Progenitor cell of endocrine pancreas (in vitro differentiated cells): ENCODE data around the gene RPA1. TPM values are rescaled to one million over a fixed set of nuclear protein-coding genes. Genes with fewer than 3 reads are reported as not detected.
"Not testable (repeated sequence)": the region's sequence is repeated elsewhere in the genome, so short reads cannot be mapped to it uniquely, and the experiment has no call there.

Experiments
- DNase-seq: peaks from one replicate; pipeline ENCODE4 v3.0.0; 2021; ENCODE audit warnings: low spot score; ENCODE audit not compliant: unreplicated experiment
- H3K27ac Mint-ChIP-seq: 2 replicates; pipeline ENCODE4 v1.8.0; 2021; ENCODE audit warnings: mild to moderate bottlenecking, moderate library complexity, mixed read lengths
- H3K27me3 Mint-ChIP-seq: 2 replicates; pipeline ENCODE4 v1.8.0; 2021; ENCODE audit warnings: mixed read lengths
- H3K36me3 Mint-ChIP-seq: 2 replicates; pipeline ENCODE4 v1.8.0; 2022; ENCODE audit warnings: mixed read lengths; ENCODE audit not compliant: insufficient read depth
- H3K4me1 Mint-ChIP-seq: 2 replicates; pipeline ENCODE4 v1.8.0; 2021; ENCODE audit warnings: low read depth, mixed read lengths
- H3K4me3 Mint-ChIP-seq: 2 replicates; pipeline ENCODE4 v1.8.0; 2021; ENCODE audit warnings: low read depth, mild to moderate bottlenecking, moderate library complexity, mixed read lengths
- H3K9me3 Mint-ChIP-seq: 2 replicates; pipeline ENCODE4 v1.8.0; 2021; ENCODE audit warnings: low read depth, mixed read lengths
- total RNA-seq: library from RNA; stranded (reverse); gene quantifications from 2 replicates; pipeline ENCODE4 v1.2.1, GENCODE V29; 2021
- TF ChIP-seq, protein P1 (sequence below): fragments of 200-600 bp; sonication (generic); IDR thresholded peaks from one replicate; pipeline ENCODE4 v1.5.0; 2021; ENCODE audit warnings: antibody characterized with exemption, mild to moderate bottlenecking; ENCODE audit not compliant: unreplicated experiment

RPA1 gene
- total RNA-seq, 1 donor from 2014 or later: 119 TPM

DNA sequence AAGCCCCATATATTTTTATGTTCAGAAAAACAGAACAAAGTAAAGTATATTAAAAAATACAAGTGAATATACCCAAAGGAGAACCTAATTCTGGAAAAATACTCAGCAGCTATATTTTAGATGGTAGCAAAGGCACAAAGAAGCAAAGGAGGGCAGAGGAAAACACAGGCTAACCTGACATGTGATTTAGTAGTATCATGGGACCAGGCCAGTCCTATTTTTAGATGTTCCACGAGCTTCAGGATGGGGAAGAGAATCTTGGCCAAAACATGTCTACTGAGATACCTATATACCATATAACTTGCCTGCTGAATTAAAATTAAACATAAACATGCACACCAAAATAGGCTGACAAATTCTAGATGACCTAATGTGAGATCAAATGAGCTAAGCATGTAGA lies 33.0 kb upstream of the RPA1 start:
- Mint-ChIP-seq H3K27ac (no peak overlapping the region), H3K4me3 (no peak overlapping the region), H3K9me3 (no peaks in the 10 kb centered on the region), H3K36me3 (peaks cover 3% of the 10 kb centered on the region), H3K4me1 (no peaks in the 10 kb centered on the region), H3K27me3 (no peaks in the 10 kb centered on the region)
- TF ChIP-seq, protein P1, sequence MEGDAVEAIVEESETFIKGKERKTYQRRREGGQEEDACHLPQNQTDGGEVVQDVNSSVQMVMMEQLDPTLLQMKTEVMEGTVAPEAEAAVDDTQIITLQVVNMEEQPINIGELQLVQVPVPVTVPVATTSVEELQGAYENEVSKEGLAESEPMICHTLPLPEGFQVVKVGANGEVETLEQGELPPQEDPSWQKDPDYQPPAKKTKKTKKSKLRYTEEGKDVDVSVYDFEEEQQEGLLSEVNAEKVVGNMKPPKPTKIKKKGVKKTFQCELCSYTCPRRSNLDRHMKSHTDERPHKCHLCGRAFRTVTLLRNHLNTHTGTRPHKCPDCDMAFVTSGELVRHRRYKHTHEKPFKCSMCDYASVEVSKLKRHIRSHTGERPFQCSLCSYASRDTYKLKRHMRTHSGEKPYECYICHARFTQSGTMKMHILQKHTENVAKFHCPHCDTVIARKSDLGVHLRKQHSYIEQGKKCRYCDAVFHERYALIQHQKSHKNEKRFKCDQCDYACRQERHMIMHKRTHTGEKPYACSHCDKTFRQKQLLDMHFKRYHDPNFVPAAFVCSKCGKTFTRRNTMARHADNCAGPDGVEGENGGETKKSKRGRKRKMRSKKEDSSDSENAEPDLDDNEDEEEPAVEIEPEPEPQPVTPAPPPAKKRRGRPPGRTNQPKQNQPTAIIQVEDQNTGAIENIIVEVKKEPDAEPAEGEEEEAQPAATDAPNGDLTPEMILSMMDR: no peak
- no peak for DNase-seq

DNA sequence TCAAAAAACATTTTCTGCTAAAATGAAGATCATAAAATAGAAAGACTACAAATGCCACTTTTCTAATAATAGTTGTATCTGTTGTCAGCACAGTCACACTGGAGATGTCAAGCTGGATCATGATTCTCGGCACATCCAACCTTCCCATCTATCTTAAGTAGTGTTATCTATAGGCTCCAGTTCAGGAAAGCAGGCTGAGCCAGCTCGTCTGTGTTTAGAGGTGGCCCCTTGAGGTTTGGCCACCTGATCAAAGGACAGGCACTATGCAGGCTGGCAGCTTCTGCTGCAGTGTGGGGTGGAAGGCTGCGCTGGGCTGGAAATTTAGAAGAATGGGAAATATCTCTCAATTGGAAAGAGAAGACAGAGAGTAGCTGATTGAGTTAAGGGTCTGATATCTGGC lies 32.5 kb upstream of the RPA1 start:
- DNase-seq: no peak

DNA sequence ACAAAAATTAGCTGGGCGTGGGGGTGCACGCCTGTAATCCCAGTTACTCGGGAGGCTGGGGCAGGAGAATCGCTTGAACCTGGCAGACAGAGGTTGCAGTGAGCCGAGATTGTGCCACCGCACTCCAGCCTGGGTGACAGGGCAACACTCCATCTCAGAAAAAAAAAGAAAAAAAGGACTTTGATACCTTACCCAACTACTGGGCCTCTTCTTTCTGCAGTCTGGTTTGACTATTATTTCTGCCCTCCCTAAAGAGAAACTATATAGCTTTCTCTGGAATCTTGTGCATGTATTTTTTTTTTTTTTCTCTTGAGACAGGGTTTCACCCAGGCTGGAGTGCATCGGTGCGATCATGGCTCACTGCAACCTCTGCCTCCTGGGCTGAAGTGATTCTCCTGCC lies 32.0 kb upstream of the RPA1 start:
- not testable (repeated sequence) for DNase-seq, H3K27me3 Mint-ChIP-seq, H3K9me3 Mint-ChIP-seq, H3K27ac Mint-ChIP-seq, H3K4me1 Mint-ChIP-seq, H3K36me3 Mint-ChIP-seq, H3K4me3 Mint-ChIP-seq

More for the DNA sequence above, 32.5 kb upstream of the RPA1 start:
- Mint-ChIP-seq H3K9me3 (no peaks in the 10 kb centered on the region), H3K4me3 (no peak overlapping the region), H3K27ac (no peak overlapping the region), H3K4me1 (no peaks in the 10 kb centered on the region), H3K27me3 (no peaks in the 10 kb centered on the region), H3K36me3 (peaks cover 3% of the 10 kb centered on the region)
- TF ChIP-seq, protein P1: no peak

GRCh38 chr17:1800240-1800639 lies 29.6 kb upstream of the RPA1 start:
- Mint-ChIP-seq H3K27ac (no peak overlapping the region), H3K36me3 (peaks cover 8% of the 10 kb centered on the region), H3K4me1 (no peaks in the 10 kb centered on the region), H3K9me3 (no peaks in the 10 kb centered on the region), H3K4me3 (no peak overlapping the region), H3K27me3 (no peaks in the 10 kb centered on the region)
- no peak for DNase-seq
- TF ChIP-seq, protein P1: no peak

DNA sequence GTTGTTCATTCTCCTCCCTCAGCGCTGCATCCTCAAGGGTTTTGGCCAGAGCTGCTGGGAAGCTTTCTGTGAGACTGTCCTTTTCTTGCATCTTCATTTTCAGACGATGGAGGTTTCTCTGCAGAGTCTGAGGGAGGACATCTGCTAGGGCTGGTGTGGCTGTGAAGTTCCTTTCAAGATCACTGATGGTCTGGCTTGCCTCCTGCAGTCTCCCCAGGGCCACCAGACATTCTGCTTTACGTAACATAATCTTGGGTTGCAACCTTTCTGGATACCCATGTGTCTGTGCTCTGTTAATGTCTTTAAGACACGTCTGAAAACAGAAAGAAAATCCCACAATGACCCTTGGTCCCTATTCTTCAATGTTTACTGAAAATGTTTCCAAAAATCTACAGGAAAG lies 29.1 kb upstream of the RPA1 start:
- H3K36me3 Mint-ChIP-seq: peaks cover 8% of the 10 kb centered on the region
- DNase-seq: no peak
- H3K9me3 Mint-ChIP-seq: no peaks in the 10 kb centered on the region
- H3K27ac Mint-ChIP-seq: no peak overlapping the region
- no peaks in the 10 kb centered on the region for H3K4me1 Mint-ChIP-seq
- TF ChIP-seq, protein P1: no peak
- H3K27me3 Mint-ChIP-seq: no peaks in the 10 kb centered on the region
- H3K4me3 Mint-ChIP-seq: no peak overlapping the region

GRCh38 chr17:1802429-1802828 lies 27.4 kb upstream of the RPA1 start:
- TF ChIP-seq, protein P1: no peak
- H3K36me3 Mint-ChIP-seq: peaks cover 10% of the 10 kb centered on the region

More at GRCh38 chr17:1802429-1802828, 27.4 kb upstream of the RPA1 start:
- no peaks in the 10 kb centered on the region for H3K27me3 Mint-ChIP-seq
- no peaks in the 10 kb centered on the region for H3K9me3 Mint-ChIP-seq
- no peak overlapping the region for H3K27ac Mint-ChIP-seq
- DNase-seq: no peak
- H3K4me1 Mint-ChIP-seq: no peaks in the 10 kb centered on the region
- no peak overlapping the region for H3K4me3 Mint-ChIP-seq
